Measurements from ENCODE around the gene PCSK6. TPM values are rescaled to one million over a fixed set of nuclear protein-coding genes. Genes with fewer than 3 reads are reported as not detected.

Gene PCSK6
- total RNA-seq, 1 donor from 2014 or later: 1.1 TPM

DNA sequence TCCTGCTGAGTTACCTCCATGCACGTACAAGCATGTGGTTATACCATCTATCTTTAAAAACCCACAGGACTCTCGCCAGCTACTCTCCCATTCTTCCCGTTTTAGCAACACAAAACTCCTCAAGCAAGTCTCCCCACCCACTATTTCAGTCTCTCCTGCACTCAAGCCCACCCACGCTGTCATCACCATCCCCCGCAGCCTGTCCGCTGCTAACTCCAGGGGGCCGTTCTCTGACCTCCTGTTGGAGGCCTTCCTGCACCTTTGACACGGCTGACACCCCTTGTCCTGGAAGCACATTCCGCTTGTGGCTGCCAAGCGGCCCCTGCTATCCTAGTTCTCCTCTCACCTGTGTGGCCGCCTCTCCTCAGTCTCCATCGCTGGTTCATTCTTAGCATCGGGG, 7.5 kb upstream of the PCSK6 start:
- intact Hi-C loops (cut with micrococcal nuclease): no loop called here
- CTCF ChIA-PET: no interaction called here

GRCh38 chr15:101496198-101496986, 6.9 kb upstream of the PCSK6 start:
- intact Hi-C loops (cut with micrococcal nuclease): no loop called here
- Mint-ChIP-seq H3K9me3 (no peaks in the 10 kb centered on the region), H3K36me3 (ENCODE audit: low read depth) (no peaks in the 10 kb centered on the region), H3K4me3 (peak overlapping the region; percentile 1), H3K27ac (no peak overlapping the region), H3K27me3 (peaks cover 51% of the 10 kb centered on the region), H3K4me1 (peaks cover 23% of the 10 kb centered on the region)
- ChIA-PET CTCF (no interaction called here), POLR2A (no interaction called here)
- TF ChIP-seq, protein P1, sequence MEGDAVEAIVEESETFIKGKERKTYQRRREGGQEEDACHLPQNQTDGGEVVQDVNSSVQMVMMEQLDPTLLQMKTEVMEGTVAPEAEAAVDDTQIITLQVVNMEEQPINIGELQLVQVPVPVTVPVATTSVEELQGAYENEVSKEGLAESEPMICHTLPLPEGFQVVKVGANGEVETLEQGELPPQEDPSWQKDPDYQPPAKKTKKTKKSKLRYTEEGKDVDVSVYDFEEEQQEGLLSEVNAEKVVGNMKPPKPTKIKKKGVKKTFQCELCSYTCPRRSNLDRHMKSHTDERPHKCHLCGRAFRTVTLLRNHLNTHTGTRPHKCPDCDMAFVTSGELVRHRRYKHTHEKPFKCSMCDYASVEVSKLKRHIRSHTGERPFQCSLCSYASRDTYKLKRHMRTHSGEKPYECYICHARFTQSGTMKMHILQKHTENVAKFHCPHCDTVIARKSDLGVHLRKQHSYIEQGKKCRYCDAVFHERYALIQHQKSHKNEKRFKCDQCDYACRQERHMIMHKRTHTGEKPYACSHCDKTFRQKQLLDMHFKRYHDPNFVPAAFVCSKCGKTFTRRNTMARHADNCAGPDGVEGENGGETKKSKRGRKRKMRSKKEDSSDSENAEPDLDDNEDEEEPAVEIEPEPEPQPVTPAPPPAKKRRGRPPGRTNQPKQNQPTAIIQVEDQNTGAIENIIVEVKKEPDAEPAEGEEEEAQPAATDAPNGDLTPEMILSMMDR (IDR thresholded peaks at IDR 0.05): no peak
- DNase-seq (no peak), ATAC-seq (ENCODE audit: low read depth) (no peak)

More for the DNA sequence above, 7.5 kb upstream of the PCSK6 start:
- TF ChIP-seq, protein P1 (IDR thresholded peaks at IDR 0.05): no peak
- DNase-seq (no peak), ATAC-seq (ENCODE audit: low read depth) (no peak)
- Mint-ChIP-seq H3K9me3 (no peaks in the 10 kb centered on the region), H3K4me1 (peaks cover 28% of the 10 kb centered on the region), H3K4me3 (no peak overlapping the region), H3K27me3 (peaks cover 48% of the 10 kb centered on the region), H3K36me3 (ENCODE audit: low read depth) (no peaks in the 10 kb centered on the region), H3K27ac (no peak overlapping the region)
- POLR2A ChIA-PET: no interaction called here

DNA sequence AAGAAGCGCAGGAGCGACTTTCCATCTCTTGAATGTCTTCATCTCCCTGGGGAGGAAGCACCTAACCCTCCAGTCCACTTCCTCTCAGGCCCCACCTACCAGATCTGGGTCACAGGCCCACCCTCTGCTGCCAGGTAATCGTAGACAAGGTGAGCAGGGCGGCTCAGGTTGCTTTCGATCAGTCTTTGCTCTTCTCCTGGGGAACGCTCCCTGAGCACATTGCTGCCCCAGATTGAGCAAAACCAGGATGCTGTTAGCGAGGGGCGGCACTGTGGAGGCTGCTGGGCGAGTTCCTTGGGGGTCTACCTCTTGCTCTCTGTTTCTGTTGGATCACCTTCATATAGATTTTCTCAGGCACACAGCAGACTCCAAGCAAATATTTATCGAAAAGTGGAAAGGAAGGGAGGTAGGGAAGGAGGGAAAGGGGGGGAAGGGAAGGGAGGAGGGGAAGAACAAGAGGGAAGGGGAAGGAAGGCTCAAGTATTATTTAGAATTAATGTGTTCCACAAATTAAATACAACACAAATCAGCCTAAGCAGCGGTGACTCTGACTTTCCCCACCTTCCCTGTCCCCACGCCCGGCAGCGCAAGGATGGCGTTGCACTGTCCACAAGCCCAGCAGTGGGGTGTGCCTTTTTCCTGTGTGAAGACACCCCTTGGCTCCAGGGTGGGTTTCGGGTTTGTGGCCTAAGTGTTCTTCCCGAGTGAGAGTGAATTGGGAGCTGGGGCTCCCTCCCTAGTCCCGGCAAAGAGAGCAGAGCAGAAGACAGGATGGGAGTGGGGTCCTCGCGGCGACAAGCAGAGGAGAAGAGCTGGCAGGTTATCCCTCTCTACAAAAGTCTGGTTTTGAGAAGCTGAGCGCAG, 6.1 kb upstream of the PCSK6 start:
- Mint-ChIP-seq H3K4me3 (no peak overlapping the region), H3K4me1 (peaks cover 16% of the 10 kb centered on the region), H3K36me3 (ENCODE audit: low read depth) (no peaks in the 10 kb centered on the region), H3K9me3 (no peaks in the 10 kb centered on the region), H3K27ac (no peak overlapping the region), H3K27me3 (peaks cover 58% of the 10 kb centered on the region)
- intact Hi-C loops (cut with micrococcal nuclease): no loop called here
- TF ChIP-seq, protein P1 (IDR thresholded peaks at IDR 0.05): no peak
- ATAC-seq (ENCODE audit: low read depth) (no peak), DNase-seq (no peak)
- ChIA-PET POLR2A (no interaction called here), CTCF (no interaction called here)

GRCh38 chr15:101494251-101494796, 4.8 kb upstream of the PCSK6 start:
- ATAC-seq (ENCODE audit: low read depth) (no peak), DNase-seq (no peak)
- Mint-ChIP-seq H3K27me3 (peaks cover 62% of the 10 kb centered on the region), H3K9me3 (no peaks in the 10 kb centered on the region), H3K4me3 (no peak overlapping the region), H3K27ac (no peak overlapping the region), H3K4me1 (peaks cover 16% of the 10 kb centered on the region), H3K36me3 (ENCODE audit: low read depth) (no peaks in the 10 kb centered on the region)
- CTCF ChIA-PET: no interaction called here
- intact Hi-C loops (cut with micrococcal nuclease): no loop called here
- POLR2A ChIA-PET: no interaction called here
- TF ChIP-seq, protein P1 (IDR thresholded peaks at IDR 0.05): no peak

All from activated B cell treated with CpG ODN at 0.5 μM for 24 hours (primary cell).